Endothelial cell of umbilical vein (primary cell): ENCODE data around the gene CP. TPM values are rescaled to one million over a fixed set of nuclear protein-coding genes. Genes with fewer than 3 reads are reported as not detected.

Source experiments
- BruUV-seq: library from RNA; stranded (reverse); fragments of 400-500 nt; replicated peaks from 2 replicates; lab custom pipeline; 2021; lab: Mats Ljungman, UMichigan
- CTCF ChIA-PET: fragments of 300-600, 350-600 bp; sonication (Branson Sonifier 250); formaldehyde crosslinking; loops from one replicate; lab custom pipeline; 2021; ENCODE audit warnings: antibody characterized with exemption, inconsistent platforms; lab: Charles Lee
- POLR2A ChIA-PET: fragments of 300-600, 350-600 bp; sonication (Branson Sonifier 250); formaldehyde crosslinking; loops from one replicate; lab custom pipeline; 2021; ENCODE audit warnings: antibody characterized with exemption, inconsistent platforms; lab: Charles Lee
- DNase-seq: peaks from one replicate; pipeline ENCODE4 v3.0.0-alpha.2; 2011; ENCODE audit warnings: low read depth, low spot score
- FAIRE-seq: peaks from 2 replicates; lab custom pipeline; 2011; peaks lifted over from hg19 to GRCh38; lab: Jason Lieb, UNC
- H2AFZ ChIP-seq: 2 replicates; pipeline ENCODE4 v1.6.0; 2012; ENCODE audit warnings: low read depth, low read length, control low read depth, inconsistent platforms
- H3K27ac ChIP-seq: 2 replicates; pipeline ENCODE4 v1.5.1; 2011; ENCODE audit warnings: low read depth, mild to moderate bottlenecking, control low read depth, low read length, moderate library complexity; ENCODE audit not compliant: insufficient read depth
- H3K27me3 ChIP-seq, 2 experiments: 2 replicates each; pipeline versions ENCODE4 v1.6.0 to v1.6.1; 2011; ENCODE audit warnings: low read length in 2 of 2, mixed read lengths in 1 of 2; ENCODE audit not compliant: control insufficient read depth in 2 of 2, insufficient read depth in 2 of 2
- H3K36me3 ChIP-seq, 2 experiments: 2 replicates in 1 of 2; 3 replicates in 1 of 2; pipeline ENCODE4 v1.5.1; 2011; ENCODE audit warnings: low read length in 2 of 2, mild to moderate bottlenecking in 1 of 2, moderate library complexity in 1 of 2; ENCODE audit not compliant: control insufficient read depth in 2 of 2, insufficient read depth in 2 of 2; ENCODE audit errors: extremely low read depth in 1 of 2
- H3K4me1 ChIP-seq: 3 replicates; pipeline ENCODE4 v1.5.1; 2011; ENCODE audit warnings: mild to moderate bottlenecking, low read length; ENCODE audit not compliant: control insufficient read depth, insufficient read depth; ENCODE audit errors: extremely low read depth
- H3K4me2 ChIP-seq: 2 replicates; pipeline ENCODE4 v1.6.1; 2011; ENCODE audit warnings: low read length, control low read depth, mixed read lengths; ENCODE audit not compliant: insufficient read depth
- H3K4me3 ChIP-seq, 3 experiments: fragments of 200-600 bp in 1 of 3; sonication (generic), shearing (Covaris generic) in 1 of 3; replicated peaks in 1 of 3; 2 replicates each; pipeline ENCODE4 v1.5.1; 2011 to 2016; ENCODE audit warnings: control low read depth in 3 of 3, low read length in 3 of 3, mild to moderate bottlenecking in 2 of 3, inconsistent platforms in 1 of 3, low read depth in 1 of 3, moderate library complexity in 1 of 3; ENCODE audit not compliant: insufficient read depth in 1 of 3
- H3K79me2 ChIP-seq: 2 replicates; pipeline ENCODE4 v1.6.0; 2012; ENCODE audit warnings: low read length, inconsistent platforms; ENCODE audit not compliant: control insufficient read depth, insufficient read depth
- H3K9ac ChIP-seq: replicated peaks from 2 replicates; pipeline ENCODE3; 2011; ENCODE audit warnings: low read length, control low read depth; ENCODE audit not compliant: insufficient read depth; ENCODE audit errors: extremely low read depth
- H3K9me1 ChIP-seq: replicated peaks from 3 replicates; pipeline ENCODE4 v1.6.0; 2011; ENCODE audit warnings: mild to moderate bottlenecking, low read length; ENCODE audit not compliant: control insufficient read depth, insufficient read depth; ENCODE audit errors: extremely low read depth
- H3K9me3 ChIP-seq: replicated peaks from 2 replicates; pipeline ENCODE4 v1.5.1; 2012; ENCODE audit warnings: low read length, inconsistent platforms; ENCODE audit not compliant: control insufficient read depth, insufficient read depth
- H4K20me1 ChIP-seq: replicated peaks from 2 replicates; pipeline ENCODE3; 2011; ENCODE audit warnings: mild to moderate bottlenecking, low read length; ENCODE audit not compliant: control insufficient read depth, insufficient read depth; ENCODE audit errors: extremely low read depth
- FOS ChIP-seq: IDR thresholded peaks from 2 replicates; pipeline ENCODE4 v1.6.1; 2011; ENCODE audit warnings: mild to moderate bottlenecking, low read length, moderate library complexity, borderline replicate concordance; ENCODE audit not compliant: insufficient read depth
- JUN ChIP-seq: IDR thresholded peaks from 2 replicates; pipeline ENCODE4 v1.6.1; 2011; ENCODE audit warnings: borderline replicate concordance, low read depth; ENCODE audit not compliant: insufficient read length, insufficient read depth
- MYC ChIP-seq: IDR thresholded peaks from one replicate; pipeline ENCODE4 v1.6.1; 2011; ENCODE audit warnings: mild to moderate bottlenecking, low read depth, low read length
- POLR2A ChIP-seq: IDR thresholded peaks from 2 replicates; pipeline ENCODE4 v1.6.1; 2012; ENCODE audit warnings: low read depth, mild to moderate bottlenecking, control low read depth, low read length
- dilution Hi-C: fragments of 300-500 bp; cut with MboI; formaldehyde crosslinking; loops from one replicate; pipeline ENCODE4 v1.15.0; 2019; ENCODE audit warnings: low sequenced_read_pairs; ENCODE audit not compliant: extremely low pct_ligation_motif_present
- intact Hi-C: fragments of 100-400 bp; cut with micrococcal nuclease; formaldehyde crosslinking; loops from one replicate; pipeline ENCODE4 v1.10.0; 2022
- polyA plus RNA-seq, 4 experiments: library from polyadenylated mRNA; depleted of rRNA in 3 of 4; stranded (reverse) in 3 of 4; unstranded in 1 of 4; fragments of >200 nt; gene quantifications; 2 replicates each; pipeline versions ENCODE4 v1.2.1 to v1.2.3, GENCODE V29; 2011 to 2012; ENCODE audit warnings: missing spikeins in 1 of 4
- total RNA-seq: library from RNA; stranded (reverse); gene quantifications from 2 replicates; pipeline ENCODE4 v1.2.3, GENCODE V29; 2021
- TF ChIP-seq, protein P1 (sequence below): IDR thresholded peaks from 2 replicates; pipeline ENCODE4 v1.6.1; 2011; ENCODE audit not compliant: insufficient read depth, insufficient read length

The CP gene
- total and polyA plus RNA-seq, 2 donors (not counting 3 experiments of a cell fraction or from before 2014, with no cell fraction given) = not detected

DNA sequence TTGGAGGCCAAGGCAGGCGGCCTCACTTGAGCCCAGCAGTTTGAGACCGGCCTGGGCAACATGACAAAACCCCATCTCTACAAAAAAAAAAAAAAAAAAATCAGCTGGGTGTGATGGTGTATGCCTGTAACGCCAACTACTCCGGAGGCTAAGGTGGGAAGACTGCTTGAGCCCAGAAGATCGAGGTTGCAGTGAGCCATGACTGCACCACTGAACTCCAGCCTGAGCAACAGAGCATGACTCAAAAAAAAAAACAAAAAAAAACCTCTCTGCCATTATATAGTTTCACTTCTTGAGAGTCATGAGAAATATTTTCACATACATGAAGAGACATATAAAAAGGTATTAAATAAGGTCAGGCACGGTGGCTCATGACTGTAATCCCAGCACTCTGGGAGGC lies 45.9 kb upstream of the CP start:
- Histone ChIP-seq H3K9ac (no peak overlapping the region), H4K20me1 (no peaks in the 10 kb centered on the region), H3K27me3 (no peaks in the 10 kb centered on the region), H3K4me3 (no peak overlapping the region), H3K79me2 (no peaks in the 10 kb centered on the region), H3K27ac (no peak overlapping the region), H2AFZ (no peak overlapping the region), H3K9me3 (no peaks in the 10 kb centered on the region), H3K4me2 (no peak overlapping the region), H3K36me3 (no peaks in the 10 kb centered on the region), H3K9me1 (no peaks in the 10 kb centered on the region), H3K4me1 (no peaks in the 10 kb centered on the region)
- TF ChIP-seq FOS = no peak
- TF ChIP-seq, protein P1, sequence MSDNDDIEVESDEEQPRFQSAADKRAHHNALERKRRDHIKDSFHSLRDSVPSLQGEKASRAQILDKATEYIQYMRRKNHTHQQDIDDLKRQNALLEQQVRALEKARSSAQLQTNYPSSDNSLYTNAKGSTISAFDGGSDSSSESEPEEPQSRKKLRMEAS = no peak
- no peak for TF ChIP-seq JUN
- FAIRE-seq = no peak
- ChIA-PET POLR2A (no interaction called here), CTCF (interaction anchor here (0.6 to 1.7 kb wide), 6 partner anchors 145 to 1105 kb away, joined by 3 to 11 read pairs (median 5); no protein-coding TSS in a partner anchor)
- no TSS peak for BruUV-seq
- intact Hi-C loops (no loop called here), dilution Hi-C loops (no loop called here)
- DNase-seq = no peak

DNA sequence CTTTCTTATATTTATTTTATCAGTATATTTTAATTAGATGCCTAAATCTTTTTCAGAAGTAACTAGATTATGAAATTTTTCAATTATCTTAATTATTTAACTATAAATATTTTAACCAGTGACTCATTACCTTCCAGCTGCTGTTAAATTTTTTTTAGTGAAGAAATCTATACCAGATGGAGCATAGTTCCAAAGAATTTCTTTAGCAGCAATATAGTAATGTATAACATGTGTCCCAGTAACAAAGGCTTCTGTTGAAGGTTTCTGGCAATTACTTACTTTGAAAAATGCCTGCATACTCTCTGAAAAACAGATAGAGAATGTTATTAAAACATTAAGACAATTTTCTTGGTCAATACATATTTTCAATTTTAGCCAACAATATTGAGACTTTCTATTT lies 45.1 kb upstream of the CP start:
- no TSS peak for BruUV-seq
- H3K9me3 ChIP-seq = no peaks in the 10 kb centered on the region
- no peak overlapping the region for H3K9ac ChIP-seq
- no peak overlapping the region for H2AFZ ChIP-seq
- intact Hi-C loops = no loop called here
- FAIRE-seq = no peak
- H3K9me1 ChIP-seq = no peaks in the 10 kb centered on the region
- no peaks in the 10 kb centered on the region for H3K36me3 ChIP-seq
- H3K4me1 ChIP-seq = no peaks in the 10 kb centered on the region
- no peak for DNase-seq
- H3K27me3 ChIP-seq = no peaks in the 10 kb centered on the region
- no peak for TF ChIP-seq MYC
- no peak for TF ChIP-seq JUN
- no peak for TF ChIP-seq POLR2A
- no peak overlapping the region for H3K4me3 ChIP-seq
- dilution Hi-C loops = no loop called here
- CTCF ChIA-PET = interaction anchor here (1.1 to 1.6 kb wide), 2 partner anchors 146 to 311 kb away, joined by 3 to 6 read pairs; no protein-coding TSS in a partner anchor
- H4K20me1 ChIP-seq = no peaks in the 10 kb centered on the region
- POLR2A ChIA-PET = no interaction called here
- no peak overlapping the region for H3K27ac ChIP-seq
- H3K79me2 ChIP-seq = no peaks in the 10 kb centered on the region
- H3K4me2 ChIP-seq = no peak overlapping the region
